Measurements from ENCODE around the gene UBASH3B.

Gene UBASH3B

GRCh38 chr11:122711362-122711761 lies 55.8 kb downstream of the UBASH3B start:
- no peak for DNase-seq
- H3K27ac Mint-ChIP-seq: no peak overlapping the region
- no peak overlapping the region for H3K4me3 Mint-ChIP-seq
- H3K27me3 Mint-ChIP-seq: no peaks in the 10 kb centered on the region
- no peaks in the 10 kb centered on the region for H3K36me3 Mint-ChIP-seq (ENCODE audit: insufficient read depth)
- peaks cover 11 to 19% of the 10 kb centered on the region in 2 donors for H3K4me1 Mint-ChIP-seq (ENCODE audit: low read depth in 2 of 2)
- no peaks in the 10 kb centered on the region for H3K9me3 Mint-ChIP-seq
- no peak for ATAC-seq (replicated peaks)

- no peaks in the 10 kb centered on the region for H3K9me3 Mint-ChIP-seq
- DNase-seq (no peak), ATAC-seq (replicated peaks) (no peak)
- peaks cover 14 to 21% of the 10 kb centered on the region in 2 donors for H3K4me1 Mint-ChIP-seq (ENCODE audit: low read depth in 2 of 2)
- no peaks in the 10 kb centered on the region for H3K36me3 Mint-ChIP-seq (ENCODE audit: insufficient read depth)
- H3K27me3 Mint-ChIP-seq: no peaks in the 10 kb centered on the region
- no peak overlapping the region for H3K27ac Mint-ChIP-seq
- H3K4me3 Mint-ChIP-seq: no peak overlapping the region
Measured at GRCh38 chr11:122711831-122712381, 56.4 kb downstream of the UBASH3B start.

- Mint-ChIP-seq H3K27ac (peak overlapping the region in 1 of 2 donors; percentile 26), H3K4me3 (no peak overlapping the region)
Measured at GRCh38 chr11:122714004-122714403, 58.5 kb downstream of the UBASH3B start.

GRCh38 chr11:122714484-122714883 lies 59.0 kb downstream of the UBASH3B start:
- H3K27ac Mint-ChIP-seq: peak overlapping the region in 1 of 2 donors; percentile 26
- ATAC-seq (replicated peaks) (no peak), DNase-seq (no peak)
- H3K27me3 Mint-ChIP-seq: no peaks in the 10 kb centered on the region
- no peaks in the 10 kb centered on the region for H3K9me3 Mint-ChIP-seq
- H3K4me3 Mint-ChIP-seq: no peak overlapping the region
- no peaks in the 10 kb centered on the region for H3K36me3 Mint-ChIP-seq (ENCODE audit: insufficient read depth)
- H3K4me1 Mint-ChIP-seq (ENCODE audit: low read depth in 2 of 2): peaks cover 24 to 29% of the 10 kb centered on the region in 2 donors

More at GRCh38 chr11:122714004-122714403, 58.5 kb downstream of the UBASH3B start:
- DNase-seq (no peak), ATAC-seq (replicated peaks) (peak; percentile 11)
- Mint-ChIP-seq H3K4me1 (ENCODE audit: low read depth in 2 of 2) (peaks cover 24 to 33% of the 10 kb centered on the region in 2 donors), H3K36me3 (ENCODE audit: insufficient read depth) (no peaks in the 10 kb centered on the region), H3K9me3 (no peaks in the 10 kb centered on the region), H3K27me3 (no peaks in the 10 kb centered on the region)

GRCh38 chr11:122715548-122716440 lies 60.3 kb downstream of the UBASH3B start:
- Mint-ChIP-seq H3K36me3 (ENCODE audit: insufficient read depth) (no peaks in the 10 kb centered on the region), H3K27me3 (no peaks in the 10 kb centered on the region), H3K27ac (peak overlapping the region; percentile 36 to 91), H3K9me3 (no peaks in the 10 kb centered on the region), H3K4me3 (no peak overlapping the region), H3K4me1 (ENCODE audit: low read depth in 2 of 2) (peaks cover 24 to 31% of the 10 kb centered on the region in 2 donors)
- DNase-seq: no peak
- ATAC-seq (replicated peaks): no peak

GRCh38 chr11:122717264-122717867 lies 61.8 kb downstream of the UBASH3B start:
- peak overlapping the region; percentile 89 to 91 for H3K27ac Mint-ChIP-seq
- peak in 2 of 3 experiments; percentile 17 to 23 for DNase-seq
- H3K4me1 Mint-ChIP-seq (ENCODE audit: low read depth in 2 of 2): peaks cover 28 to 33% of the 10 kb centered on the region in 2 donors
- no peaks in the 10 kb centered on the region for H3K27me3 Mint-ChIP-seq
- ATAC-seq (replicated peaks): peak; percentile 83
- H3K36me3 Mint-ChIP-seq (ENCODE audit: insufficient read depth): no peaks in the 10 kb centered on the region
- no peaks in the 10 kb centered on the region for H3K9me3 Mint-ChIP-seq
- H3K4me3 Mint-ChIP-seq: peak overlapping the region; percentile 25 to 50

GRCh38 chr11:122720107-122720881 lies 64.8 kb downstream of the UBASH3B start:
- Mint-ChIP-seq H3K27ac (no peak overlapping the region), H3K27me3 (no peaks in the 10 kb centered on the region), H3K4me1 (ENCODE audit: low read depth in 2 of 2) (peaks cover 41 to 47% of the 10 kb centered on the region in 2 donors), H3K36me3 (ENCODE audit: insufficient read depth) (no peaks in the 10 kb centered on the region), H3K9me3 (no peaks in the 10 kb centered on the region), H3K4me3 (no peak overlapping the region)
- ATAC-seq (replicated peaks) (no peak), DNase-seq (no peak)

GRCh38 chr11:122721201-122721963 lies 65.9 kb downstream of the UBASH3B start:
- Mint-ChIP-seq H3K4me1 (ENCODE audit: low read depth in 2 of 2) (peaks cover 37 to 45% of the 10 kb centered on the region in 2 donors), H3K9me3 (no peaks in the 10 kb centered on the region), H3K36me3 (ENCODE audit: insufficient read depth) (peaks cover 2% of the 10 kb centered on the region), H3K4me3 (no peak overlapping the region), H3K27ac (no peak overlapping the region), H3K27me3 (no peaks in the 10 kb centered on the region)
- ATAC-seq (replicated peaks): no peak
- DNase-seq: no peak

- Mint-ChIP-seq H3K27ac (no peak overlapping the region), H3K4me3 (no peak overlapping the region), H3K36me3 (ENCODE audit: insufficient read depth) (peaks cover 3% of the 10 kb centered on the region), H3K9me3 (no peaks in the 10 kb centered on the region), H3K4me1 (ENCODE audit: low read depth in 2 of 2) (peaks cover 37 to 45% of the 10 kb centered on the region in 2 donors), H3K27me3 (no peaks in the 10 kb centered on the region)
- DNase-seq: no peak
- ATAC-seq (replicated peaks): no peak
Measured at GRCh38 chr11:122721964-122722266, 66.4 kb downstream of the UBASH3B start.

GRCh38 chr11:122723106-122723505 lies 67.6 kb downstream of the UBASH3B start:
- Mint-ChIP-seq H3K4me3 (no peak overlapping the region), H3K4me1 (ENCODE audit: low read depth in 2 of 2) (peaks cover 35 to 43% of the 10 kb centered on the region in 2 donors), H3K27ac (no peak overlapping the region), H3K27me3 (no peaks in the 10 kb centered on the region), H3K9me3 (no peaks in the 10 kb centered on the region), H3K36me3 (ENCODE audit: insufficient read depth) (peaks cover 3% of the 10 kb centered on the region)
- ATAC-seq (replicated peaks) (no peak), DNase-seq (no peak)

GRCh38 chr11:122723576-122723975 lies 68.1 kb downstream of the UBASH3B start:
- Mint-ChIP-seq H3K36me3 (ENCODE audit: insufficient read depth) (peaks cover 3% of the 10 kb centered on the region), H3K4me1 (ENCODE audit: low read depth in 2 of 2) (peaks cover 35 to 43% of the 10 kb centered on the region in 2 donors), H3K4me3 (peak overlapping the region in 1 of 2 donors; percentile 4), H3K27ac (no peak overlapping the region), H3K9me3 (no peaks in the 10 kb centered on the region), H3K27me3 (no peaks in the 10 kb centered on the region)
- DNase-seq: no peak
- ATAC-seq (replicated peaks): no peak

- peaks cover 39 to 50% of the 10 kb centered on the region in 2 donors for H3K4me1 Mint-ChIP-seq (ENCODE audit: low read depth in 2 of 2)
- no peak overlapping the region for H3K4me3 Mint-ChIP-seq
- H3K27ac Mint-ChIP-seq: peak overlapping the region in 1 of 2 donors; percentile 29
Measured at GRCh38 chr11:122724520-122724919, 69.0 kb downstream of the UBASH3B start.

More at GRCh38 chr11:122724520-122724919, 69.0 kb downstream of the UBASH3B start:
- H3K27me3 Mint-ChIP-seq: no peaks in the 10 kb centered on the region
- ATAC-seq (replicated peaks) (no peak), DNase-seq (no peak)
- peaks cover 3% of the 10 kb centered on the region for H3K36me3 Mint-ChIP-seq (ENCODE audit: insufficient read depth)
- H3K9me3 Mint-ChIP-seq: no peaks in the 10 kb centered on the region
